ENCODE data around the gene ABCB9.
"Not testable (repeated sequence)": the region's sequence is repeated elsewhere in the genome, so short reads cannot be mapped to it uniquely, and the experiment has no call there.

ABCB9 gene

DNA sequence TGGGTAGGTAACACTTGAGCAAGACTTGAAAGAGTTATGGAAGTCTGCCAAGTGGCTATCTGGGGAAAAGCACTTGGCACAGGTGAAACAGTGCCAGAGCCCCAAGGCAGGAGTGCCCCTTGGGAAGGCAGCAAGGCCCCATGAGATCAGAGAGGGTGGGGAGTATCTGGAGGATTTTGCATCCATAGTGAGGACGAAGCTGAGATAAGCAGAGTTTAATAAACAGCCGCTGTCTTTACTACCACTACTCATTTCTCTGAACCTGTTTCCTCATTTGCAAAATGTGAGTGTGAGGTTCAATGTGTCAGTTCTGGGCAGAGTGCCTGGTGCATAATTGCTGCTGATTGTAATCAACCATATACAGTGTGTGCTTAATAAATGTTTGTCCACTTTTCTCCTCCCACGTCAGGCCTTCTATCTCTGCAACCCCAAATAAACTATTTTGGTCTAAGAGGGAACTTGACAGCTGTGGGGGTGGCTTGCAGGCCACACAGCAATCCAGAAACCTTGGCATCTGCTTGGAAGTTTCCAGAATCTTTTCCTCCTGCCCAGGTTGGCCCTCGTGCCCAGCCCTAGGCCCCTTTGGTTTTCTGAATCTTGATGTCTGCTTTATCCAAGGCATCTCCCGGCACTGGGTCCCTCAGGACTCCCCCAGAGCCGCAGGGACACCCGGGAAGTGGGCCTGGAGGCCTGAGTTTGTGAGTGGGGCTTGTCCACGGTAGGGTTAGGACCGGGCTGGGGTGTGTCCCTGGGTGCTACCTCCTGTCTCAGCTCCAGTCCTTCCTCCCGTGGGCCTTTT, 4.5 kb downstream of the ABCB9 start:
- no peak for DNase-seq

DNA sequence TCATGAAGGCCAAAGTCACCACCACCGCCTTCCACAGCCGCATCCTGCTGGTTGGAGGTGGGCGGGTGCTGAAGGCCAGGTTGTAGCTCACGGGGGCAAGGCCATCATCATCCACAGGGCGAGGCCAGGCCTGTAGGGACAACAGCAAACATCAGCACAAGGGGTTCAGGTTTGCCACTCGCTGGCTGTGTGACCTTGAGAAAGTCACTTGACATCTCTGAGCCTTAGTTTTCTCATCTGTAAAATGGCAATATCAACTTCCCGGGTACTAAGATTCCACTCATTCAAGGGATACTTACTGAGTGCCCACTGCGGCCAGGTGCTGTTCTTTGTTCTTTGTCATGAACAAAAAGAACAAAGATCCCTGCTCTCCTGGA, 6.1 kb downstream of the ABCB9 start:
- no peak for DNase-seq

DNA sequence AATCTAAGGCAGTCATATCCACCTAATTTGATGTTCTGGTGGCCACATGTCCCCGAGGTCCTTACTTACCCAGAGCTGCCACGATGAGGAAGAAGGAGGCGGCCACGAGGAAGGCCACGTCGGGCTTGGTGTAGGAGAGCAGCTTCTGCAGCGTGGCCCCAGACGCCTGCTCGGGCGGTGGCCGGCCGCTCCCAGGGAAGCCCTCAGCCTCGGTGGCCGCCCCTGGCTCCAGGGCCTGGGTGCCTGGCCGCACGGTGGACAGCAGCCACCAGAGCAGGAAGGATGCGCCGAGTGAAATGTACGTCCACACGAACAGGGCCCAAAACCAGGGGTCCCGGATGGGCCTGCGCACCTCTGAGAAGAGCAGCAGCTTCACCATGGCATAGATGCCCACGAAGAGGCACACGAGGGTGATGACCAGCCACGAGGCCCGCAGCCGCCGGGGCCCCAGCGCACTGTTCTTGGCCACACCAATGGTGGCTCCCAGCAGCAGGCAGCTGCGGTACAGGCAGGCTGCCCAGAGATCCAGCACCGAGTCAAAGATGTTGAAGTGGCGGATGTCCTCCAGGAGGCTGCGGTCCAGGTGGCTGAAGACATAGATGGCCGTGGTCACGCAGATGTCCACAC, 6.6 kb downstream of the ABCB9 start:
- DNase-seq, result no peak

DNA sequence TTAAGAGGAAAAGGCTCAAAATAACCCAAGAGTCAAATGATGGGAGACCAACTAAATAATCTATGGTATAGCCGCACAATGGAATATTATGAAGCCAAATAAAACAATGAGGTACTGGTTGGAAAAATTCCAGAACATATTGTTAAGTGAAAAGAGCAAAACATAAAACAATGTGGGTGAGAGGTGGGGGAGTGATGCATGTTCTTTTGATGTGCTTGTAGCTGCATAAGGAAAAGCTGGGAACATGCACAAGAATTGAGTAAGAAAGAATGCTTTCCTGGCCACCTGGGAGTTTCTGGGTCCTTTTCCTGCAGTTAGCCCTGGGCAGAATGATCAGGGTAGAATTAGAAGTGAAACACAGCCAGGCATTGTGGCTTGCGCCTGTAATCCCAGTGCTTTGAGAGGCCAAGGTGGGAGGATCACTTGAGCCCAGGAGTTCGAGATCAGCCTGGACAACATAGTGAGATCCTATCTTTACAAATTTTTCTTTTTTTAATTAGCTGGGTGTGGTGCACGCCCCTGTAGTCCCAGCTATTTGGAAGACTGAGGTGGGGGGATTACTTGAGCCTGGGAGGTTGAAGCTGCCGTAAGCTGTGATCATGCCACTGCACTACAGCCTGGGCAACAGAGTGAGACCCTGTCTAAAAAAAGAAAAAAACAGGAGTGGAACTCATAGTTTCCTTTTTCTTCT, 7.9 kb downstream of the ABCB9 start:
- DNase-seq, result no peak

DNA sequence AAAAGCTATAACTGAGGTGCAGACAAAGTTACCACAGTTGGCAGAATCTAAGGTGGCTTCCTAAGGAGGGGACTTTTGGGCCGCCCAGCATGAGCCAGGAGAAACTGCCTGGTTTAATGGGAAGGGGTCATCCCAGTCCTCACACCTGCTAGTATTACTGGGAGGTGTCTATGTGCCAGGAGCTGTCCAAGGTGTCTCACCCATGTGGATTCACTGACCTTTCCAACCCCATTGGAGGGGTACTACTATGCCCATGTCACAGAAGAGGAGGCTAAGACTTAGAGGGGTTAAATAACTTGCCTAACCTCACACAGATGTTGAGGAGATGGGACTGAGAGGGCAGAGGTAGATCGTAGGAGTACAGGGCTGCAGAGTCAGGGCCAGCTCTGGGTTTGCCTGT, 10.2 kb downstream of the ABCB9 start:
- DNase-seq, result no peak

DNA sequence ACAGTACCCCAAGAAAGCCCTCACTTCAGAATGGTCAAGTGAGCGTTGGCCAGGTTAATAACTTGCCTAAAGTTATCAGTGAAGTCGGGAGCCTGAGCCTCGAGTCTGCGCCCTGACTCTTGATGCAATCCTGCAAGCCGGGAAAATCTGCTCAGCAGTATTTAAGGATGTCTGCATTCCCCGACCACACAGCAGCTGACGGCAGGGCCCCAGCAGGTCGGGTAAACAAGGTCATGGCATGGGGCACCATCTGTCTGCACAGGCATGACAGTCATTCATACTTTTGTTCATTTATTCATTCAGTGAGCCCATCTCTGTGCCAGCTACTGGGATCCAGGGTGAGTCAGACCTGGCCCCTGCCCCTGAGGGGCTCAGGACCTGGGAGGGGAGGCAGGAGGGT, 11.1 kb downstream of the ABCB9 start:
- DNase-seq, result peak; percentile 22

DNA sequence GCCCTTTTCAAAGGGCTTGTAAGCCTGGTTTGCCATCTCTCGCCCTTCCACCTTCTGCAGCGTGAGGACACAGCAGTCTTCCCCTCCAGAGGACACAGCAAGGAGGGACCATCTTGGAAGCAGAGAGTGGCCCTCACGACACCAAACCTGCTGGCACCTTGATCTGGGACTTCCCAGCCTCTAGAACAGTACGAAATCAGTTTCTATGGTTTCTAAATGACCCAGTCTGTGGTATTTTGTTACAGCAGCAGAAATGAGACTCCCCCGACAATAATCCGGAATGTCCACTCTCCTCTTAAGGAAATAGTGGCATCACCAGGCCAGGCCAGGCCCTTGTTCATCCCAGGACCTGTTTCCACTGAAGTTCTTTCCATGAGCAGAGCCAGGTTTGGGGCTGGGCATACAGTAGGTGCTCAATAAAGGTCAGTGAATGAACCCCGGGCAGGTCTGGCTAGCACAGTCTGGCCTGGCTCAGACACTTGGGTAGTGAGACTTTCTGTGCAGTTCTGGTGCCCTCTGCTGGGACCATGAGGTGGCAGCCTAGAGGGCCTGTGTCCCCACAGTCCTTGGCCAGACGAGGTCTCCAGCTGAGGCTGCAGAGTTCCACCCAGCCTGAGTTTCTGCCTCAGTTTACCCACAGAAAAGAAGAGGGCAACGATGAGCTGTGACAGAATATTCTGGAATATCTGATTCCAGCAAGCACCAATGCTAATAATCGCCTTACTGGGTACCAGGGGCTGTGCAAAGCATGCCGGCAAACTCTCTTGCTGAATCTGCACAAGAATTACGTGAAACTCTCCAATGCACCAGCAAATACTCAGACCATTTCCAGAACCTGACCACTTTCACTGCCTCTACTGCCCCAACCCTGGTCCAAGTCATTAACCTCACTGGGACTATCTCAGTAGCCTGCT, 14.0 kb downstream of the ABCB9 start:
- DNase-seq, result peak; percentile 72

DNA sequence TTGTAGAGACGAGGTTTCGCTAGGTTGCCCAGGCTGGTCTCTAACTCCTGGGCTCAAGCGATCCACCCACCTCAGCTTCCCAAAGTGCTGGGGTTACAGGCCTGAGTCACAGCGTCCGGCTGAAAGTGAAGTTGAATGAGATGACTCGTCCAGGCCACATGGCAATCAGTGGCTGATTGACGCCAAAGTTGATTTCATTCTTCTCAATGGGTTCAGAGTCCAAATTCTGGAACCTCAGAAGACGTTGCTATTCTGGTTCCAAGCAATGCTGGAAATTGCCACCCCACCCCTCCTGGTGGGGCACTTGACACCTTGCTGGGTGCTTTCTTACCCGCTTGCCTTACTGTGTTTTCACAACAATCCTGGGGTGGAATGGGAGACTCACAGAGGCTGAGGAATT, 14.9 kb downstream of the ABCB9 start:
- no peak for DNase-seq

DNA sequence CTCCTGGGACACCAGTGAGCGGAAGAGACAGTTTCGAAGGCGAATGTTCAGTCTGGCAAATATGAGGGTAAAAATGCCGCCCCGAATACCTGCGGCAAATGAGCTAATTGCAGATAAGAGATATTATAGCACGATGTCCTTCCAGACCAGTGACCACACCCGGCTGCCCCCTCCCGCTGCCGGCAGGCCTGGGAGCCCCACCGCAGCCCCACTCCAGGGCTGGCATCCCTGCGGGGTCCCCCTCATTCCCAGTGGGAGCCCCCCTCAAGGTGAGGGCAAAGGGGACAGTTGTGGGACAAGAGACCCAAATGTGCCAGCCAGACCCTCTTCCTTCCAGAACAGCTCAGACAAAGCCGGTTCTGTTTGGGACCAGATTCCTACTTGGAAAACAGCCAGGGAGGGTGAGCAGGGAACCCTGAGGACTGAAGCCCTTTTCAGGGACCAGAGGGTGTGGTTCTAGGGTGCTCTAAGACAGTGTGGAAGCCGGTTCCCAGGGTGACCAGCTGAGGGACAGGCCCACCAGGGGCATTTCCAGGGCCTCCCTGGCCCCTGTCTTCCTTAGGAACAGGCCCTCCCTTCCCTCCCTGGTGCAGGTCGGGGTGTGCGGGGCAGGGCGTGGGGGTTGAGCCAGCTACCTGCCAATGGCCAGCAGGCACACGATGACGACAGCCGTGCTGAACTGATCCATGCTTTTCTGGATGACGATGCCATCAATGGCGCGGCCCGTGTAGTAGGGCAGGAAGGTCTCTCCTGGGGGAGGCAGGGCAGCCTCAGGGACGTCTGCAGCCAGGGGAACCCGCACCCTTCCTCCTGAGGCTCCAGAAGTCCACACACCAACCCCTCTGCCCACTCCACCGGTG, 16.2 kb downstream of the ABCB9 start:
- DNase-seq, result no peak

DNA sequence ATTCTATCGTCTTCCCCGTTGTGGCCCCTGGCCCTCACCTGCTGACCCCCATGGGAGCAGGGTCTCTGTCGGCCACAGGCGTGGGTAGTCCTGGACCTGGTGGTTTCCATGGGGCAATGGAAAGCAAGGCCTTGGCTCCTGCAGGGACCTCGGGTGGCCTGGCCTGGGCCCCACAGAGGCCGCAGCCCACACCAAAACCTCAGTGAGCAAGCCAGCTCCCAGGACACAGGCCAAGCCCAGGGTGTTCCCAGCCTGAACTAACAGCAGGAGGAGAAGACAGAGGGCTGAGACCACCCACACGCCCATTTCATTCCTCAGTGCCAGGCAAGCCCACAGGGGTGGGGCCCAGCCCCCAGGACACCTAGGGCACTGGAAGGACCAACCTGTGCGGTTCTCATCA, 16.9 kb downstream of the ABCB9 start:
- no peak for DNase-seq

DNA sequence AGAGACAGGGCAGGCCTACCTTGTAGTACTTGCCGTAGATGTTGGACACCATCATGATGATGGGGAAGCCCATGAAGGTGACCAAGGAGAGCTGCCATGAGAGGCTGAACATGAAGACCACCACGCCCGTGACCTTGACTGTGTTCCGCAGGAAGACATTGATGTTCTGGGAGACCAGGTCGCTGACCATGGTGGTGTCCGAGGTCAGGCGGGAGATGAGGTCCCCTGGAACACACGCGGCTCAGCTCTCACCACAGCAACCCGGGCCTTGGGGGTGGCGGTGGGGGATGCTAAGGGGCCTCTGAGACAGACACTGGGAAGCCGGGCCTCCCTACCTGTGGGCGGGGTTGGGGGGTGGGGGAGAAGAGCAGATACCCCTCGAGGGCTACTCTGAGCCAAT, 17.7 kb downstream of the ABCB9 start:
- DNase-seq, result no peak

DNA sequence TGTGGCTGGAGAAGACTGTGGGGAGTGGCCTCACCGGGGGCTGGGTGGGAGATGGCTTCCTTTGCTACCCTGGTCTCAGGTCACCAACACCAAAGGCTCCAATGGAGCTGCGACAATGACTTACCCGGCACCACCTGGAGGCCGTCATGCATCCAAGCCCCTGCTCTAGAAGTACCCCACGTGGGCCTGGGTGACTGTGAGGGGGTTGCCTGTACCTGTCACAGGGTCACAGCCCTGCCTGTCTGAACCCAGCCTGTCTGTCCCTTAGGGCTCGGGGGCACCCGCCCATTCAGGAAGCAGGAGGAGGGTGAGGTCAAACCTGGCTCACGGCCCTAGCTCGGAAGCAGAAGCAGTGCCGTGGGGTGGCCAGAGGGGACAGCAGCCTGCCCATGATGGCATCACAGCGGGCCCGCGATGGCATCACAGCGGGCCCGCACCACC, 18.9 kb downstream of the ABCB9 start:
- DNase-seq, result no peak

DNA sequence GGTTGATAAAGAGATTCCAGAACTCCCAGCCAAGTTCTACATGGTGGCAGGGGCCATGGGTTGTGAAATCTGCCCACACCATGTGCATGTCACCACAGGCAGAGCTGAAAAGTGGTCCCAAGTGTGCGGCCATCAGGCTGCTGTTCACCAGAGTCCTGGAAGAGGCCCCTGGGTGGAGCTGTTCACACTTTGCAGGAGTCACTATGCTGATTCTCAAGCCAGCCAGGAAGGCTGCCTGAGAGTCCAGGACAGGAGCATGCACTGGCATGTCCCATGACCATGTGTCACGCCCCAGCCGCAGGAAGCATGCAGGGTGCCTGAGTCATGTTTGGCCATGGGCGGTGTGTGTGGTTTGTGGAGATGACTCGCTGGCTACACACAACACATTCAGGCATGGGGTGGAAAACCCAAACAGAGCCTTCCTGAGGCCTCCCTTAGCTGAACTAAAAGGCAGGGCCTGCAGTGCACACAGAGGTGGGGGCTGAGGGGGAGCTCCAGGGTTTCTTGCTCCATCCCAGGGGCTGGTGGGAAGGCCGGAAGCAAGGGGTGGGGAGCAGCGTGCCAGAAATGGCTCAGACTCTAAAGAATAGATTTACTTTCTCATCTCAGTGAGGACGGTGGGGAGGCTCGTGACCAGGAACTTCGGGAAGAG, 19.4 kb downstream of the ABCB9 start:
- no peak for DNase-seq

DNA sequence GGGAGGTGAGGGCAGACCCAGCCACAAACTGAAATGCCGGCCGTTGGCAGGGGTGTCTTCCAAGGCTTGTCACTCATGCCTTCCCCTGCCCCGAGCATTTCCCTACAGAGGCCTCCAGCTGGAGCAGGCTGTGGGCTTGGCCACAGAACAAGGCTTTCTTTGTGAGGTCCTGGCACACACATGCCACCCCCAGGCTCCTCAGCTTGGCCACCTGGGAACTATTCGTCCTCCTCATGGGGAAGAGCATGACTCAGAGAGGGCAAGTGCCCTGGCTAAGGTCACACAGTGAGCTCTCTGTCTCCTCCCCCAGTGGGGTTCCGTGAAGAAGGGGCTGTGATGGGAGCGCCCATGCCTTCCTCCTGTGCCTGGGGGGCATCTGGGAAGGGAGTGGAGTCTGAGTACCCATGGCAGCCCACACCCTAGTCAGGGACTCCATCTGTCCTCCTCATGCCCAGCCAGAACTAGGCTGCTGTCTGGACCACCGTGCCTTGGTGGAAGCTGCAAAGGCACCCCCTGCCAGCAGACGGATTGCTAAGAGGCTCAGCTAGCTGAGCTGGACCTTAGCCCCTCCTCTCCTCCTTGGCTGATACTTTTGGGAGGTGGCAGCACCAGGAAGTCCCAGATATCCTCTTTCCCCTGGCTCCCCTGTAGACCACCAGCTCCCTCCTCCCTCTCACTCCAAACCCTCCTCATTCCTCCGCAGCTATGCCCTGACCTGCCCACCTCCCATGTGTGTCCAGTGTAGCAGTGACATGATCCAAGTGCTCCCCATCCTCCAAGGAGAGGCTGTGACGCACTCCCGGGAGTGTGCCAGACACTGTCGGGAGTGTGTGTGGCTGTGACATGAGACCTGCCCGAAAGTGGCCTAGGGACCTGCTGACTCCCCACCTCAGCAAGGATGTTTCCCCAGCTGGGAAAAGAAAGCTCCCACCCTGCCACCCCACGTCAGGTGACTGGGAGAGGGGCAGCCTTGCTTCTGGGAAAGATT, 21.4 kb downstream of the ABCB9 start:
- peak; percentile 30 for DNase-seq

DNA sequence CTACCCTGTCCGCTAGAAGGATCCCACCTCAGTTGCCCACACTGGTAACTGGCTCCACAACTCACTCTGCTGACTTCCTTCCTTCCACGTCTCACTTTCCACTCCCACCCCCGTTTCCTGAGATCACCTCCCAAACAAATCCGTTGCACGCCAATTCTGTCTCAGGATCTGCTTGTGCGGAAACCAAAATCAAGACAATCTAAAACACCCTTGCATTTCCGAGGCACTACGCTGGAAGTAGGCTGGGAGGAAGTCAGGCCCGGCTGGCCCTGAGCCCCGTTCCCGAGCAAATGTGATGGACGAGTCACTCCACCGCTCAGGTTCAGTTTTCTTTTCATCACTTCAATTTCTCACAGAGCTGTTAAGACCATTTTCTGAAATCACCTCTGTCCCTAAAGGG, 23.1 kb downstream of the ABCB9 start:
- no peak for DNase-seq

DNA sequence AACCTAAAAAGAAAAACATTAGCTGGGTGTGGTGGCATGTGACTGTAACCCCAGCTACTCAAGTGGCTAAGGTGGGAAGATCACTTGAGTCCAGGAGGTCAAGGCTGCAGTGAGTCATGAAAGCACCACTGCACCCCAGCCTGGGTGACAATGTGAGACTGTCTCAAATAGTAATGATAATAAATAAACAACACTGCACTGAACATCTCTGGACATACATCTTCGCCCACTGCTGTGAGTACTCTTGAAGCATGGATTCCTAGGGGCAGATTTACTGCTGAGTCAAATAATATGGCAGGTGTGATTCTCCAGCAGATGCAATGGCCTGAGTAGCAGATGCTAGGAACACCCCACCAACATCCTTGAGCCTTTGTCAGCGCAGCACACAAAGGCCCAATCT, 23.6 kb downstream of the ABCB9 start:
- DNase-seq, result no peak

DNA sequence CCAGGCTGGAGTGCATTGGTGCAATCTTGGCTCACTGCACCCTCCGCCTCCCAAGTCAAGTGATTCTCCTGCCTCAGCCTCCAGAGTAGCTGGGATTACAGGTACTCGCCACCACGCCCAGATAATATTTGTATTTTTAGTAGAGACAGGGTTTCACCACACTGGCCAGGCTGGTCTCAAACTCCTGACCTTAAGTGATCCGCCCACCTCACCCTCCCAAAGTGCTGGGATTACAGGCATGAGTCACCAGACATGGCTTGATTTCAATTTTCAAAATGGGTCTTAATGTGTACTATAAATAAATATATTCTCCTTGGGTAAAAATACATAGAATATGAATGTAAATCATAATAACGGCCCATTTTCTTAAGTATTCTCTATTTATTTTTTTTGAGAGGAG, 24.9 kb downstream of the ABCB9 start:
- DNase-seq, result not testable (repeated sequence)

DNA sequence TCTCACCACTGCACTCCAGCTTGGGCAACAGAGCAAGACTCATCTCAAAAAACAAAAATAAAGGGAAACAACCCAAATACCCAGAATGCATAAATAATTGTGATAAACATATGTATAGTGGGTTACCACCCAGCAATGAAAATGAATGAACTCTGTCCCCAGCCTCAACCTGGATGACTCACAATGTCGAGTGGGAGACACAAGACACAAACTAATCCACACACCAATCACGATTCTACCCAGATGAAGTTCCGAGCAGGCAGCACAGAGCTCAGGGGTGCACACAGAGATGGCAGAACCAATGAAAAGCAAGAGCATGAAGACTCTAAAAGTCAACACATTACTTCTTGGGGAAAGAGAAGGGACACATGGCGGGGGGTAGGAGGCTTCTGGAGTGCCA, 27.1 kb downstream of the ABCB9 start:
- no peak for DNase-seq

DNA sequence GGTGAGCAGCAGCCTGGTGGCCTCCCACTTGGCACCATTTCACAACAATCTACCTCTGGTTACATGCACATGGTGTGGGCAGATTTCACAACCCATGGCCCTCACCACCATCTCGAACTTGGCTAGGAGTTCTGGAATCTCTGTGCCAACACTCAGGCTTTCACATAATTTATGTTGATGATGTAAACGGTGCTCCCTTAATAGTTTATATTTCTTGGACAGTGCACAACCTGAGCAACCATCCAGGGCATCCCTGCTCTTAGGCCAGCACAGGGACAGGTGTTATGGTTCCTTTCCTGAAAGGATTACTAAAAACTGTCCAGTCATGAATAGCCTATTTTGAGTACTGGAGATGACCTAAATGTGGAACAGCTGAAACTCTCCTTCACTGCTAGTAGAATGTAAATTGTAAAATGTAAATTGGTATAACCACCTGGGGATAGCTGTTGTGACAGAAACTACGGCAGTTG, 28.6 kb downstream of the ABCB9 start:
- DNase-seq, result no peak

DNA sequence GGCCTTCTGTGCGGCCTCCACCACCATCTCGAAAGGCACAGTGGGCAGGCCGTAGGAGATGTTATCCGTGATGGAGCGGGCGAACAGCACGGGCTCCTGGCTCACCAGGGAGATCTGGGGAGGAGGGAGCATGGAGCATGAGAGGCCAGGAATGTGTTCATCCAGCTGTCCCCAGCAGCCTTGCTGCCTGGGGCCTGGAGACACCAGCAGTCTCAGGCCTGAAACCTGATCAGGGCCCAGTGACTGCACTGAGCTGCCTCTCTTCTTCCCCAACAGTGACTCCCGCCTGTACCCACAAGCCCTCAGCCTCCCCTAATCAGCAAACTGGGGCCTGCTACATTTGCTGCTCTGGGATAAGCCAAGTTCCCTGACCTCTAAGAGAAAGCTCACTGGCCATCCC, 30.9 kb downstream of the ABCB9 start:
- no peak for DNase-seq
